ENCODE data around the gene XKR3. TPM values are rescaled to one million over a fixed set of nuclear protein-coding genes. Genes with fewer than 3 reads are reported as not detected.

The XKR3 gene
- total and polyA plus RNA-seq, 12 donors = 0.16 TPM; not detected in 11

DNA sequence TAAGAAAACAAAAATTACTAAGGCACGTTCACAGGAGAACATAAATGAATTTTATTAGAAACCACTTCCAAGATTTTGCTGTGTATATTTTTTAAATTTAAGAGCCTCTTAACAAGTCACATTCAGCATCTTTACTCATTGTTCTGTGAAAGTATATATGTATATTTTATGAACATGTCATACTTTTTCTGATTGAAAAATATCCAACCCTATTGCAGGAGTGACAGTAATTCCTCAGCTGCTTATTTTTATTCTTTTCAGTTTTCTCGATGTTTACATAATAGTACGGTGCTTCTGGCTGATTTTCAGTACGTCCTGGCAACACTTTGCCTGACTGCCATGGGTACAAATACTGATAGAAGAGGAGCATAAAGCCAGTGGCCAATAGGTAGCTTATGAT lies 41.8 kb downstream of the XKR3 start:
- Histone ChIP-seq H3K9me3 (replicated peaks in 1 of 3) (no peaks in the 10 kb centered on the region), H3K4me1 (replicated peaks in 1 of 2) (no peaks in the 10 kb centered on the region), H3K27me3 (no peaks in the 10 kb centered on the region), H3K4me3 (no peak overlapping the region), H3K27ac (no peak overlapping the region), H3K36me3 (replicated peaks in 1 of 2) (no peaks in the 10 kb centered on the region)
- TF ChIP-seq, protein P1, sequence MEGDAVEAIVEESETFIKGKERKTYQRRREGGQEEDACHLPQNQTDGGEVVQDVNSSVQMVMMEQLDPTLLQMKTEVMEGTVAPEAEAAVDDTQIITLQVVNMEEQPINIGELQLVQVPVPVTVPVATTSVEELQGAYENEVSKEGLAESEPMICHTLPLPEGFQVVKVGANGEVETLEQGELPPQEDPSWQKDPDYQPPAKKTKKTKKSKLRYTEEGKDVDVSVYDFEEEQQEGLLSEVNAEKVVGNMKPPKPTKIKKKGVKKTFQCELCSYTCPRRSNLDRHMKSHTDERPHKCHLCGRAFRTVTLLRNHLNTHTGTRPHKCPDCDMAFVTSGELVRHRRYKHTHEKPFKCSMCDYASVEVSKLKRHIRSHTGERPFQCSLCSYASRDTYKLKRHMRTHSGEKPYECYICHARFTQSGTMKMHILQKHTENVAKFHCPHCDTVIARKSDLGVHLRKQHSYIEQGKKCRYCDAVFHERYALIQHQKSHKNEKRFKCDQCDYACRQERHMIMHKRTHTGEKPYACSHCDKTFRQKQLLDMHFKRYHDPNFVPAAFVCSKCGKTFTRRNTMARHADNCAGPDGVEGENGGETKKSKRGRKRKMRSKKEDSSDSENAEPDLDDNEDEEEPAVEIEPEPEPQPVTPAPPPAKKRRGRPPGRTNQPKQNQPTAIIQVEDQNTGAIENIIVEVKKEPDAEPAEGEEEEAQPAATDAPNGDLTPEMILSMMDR (IDR thresholded peaks at IDR 0.05) = no peak
- no peak for TF ChIP-seq POLR2A (IDR thresholded peaks at IDR 0.05)
- no peak for DNase-seq
- intact Hi-C loops (cut with DNase I) = no loop called here
- WGBS, 4 donors = 64 to 80% (median 70%) methylated on average over 4 of the region's 4 CpGs

DNA sequence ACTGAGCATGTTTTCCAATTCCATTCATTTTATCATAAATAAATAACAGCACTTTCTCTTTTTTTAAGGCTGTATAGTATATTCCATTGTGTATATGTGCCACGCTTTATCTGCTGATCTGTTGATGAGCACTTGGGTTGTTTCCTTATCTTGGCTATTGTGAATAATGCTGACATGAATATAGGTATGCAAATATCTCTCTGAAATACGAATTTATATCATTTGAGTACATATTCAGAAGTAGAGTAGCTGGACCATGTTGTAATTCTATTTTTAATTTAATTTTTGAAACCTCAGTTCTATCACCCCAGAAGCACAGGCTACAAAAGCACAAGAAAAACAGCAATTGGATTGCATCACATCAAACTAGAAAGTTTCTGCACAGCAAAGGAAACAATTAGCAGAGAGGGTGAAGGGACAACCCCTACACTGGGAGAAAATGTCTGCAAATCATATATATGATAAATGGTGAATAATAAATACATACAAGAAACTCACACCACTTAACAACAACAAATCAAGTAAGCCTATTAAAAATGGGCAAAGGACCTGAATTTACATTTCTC lies 43.4 kb downstream of the XKR3 start:
- H3K9me3 ChIP-seq (replicated peaks in 1 of 3) = no peaks in the 10 kb centered on the region
- H3K36me3 ChIP-seq (replicated peaks in 1 of 2) = no peaks in the 10 kb centered on the region
- DNase-seq = no peak
- H3K4me3 ChIP-seq = no peak overlapping the region
- intact Hi-C loops (cut with DNase I) = no loop called here
- H3K27me3 ChIP-seq = no peaks in the 10 kb centered on the region
- TF ChIP-seq, protein P1 (IDR thresholded peaks at IDR 0.05) = no peak
- no peak for TF ChIP-seq POLR2A (IDR thresholded peaks at IDR 0.05)
- H3K27ac ChIP-seq = no peak overlapping the region
- 36 to 53% (median 48%) methylated on average over 2 of the region's 2 CpGs for whole genome bisulfite sequencing, 4 donors
- H3K4me1 ChIP-seq (replicated peaks in 1 of 2) = no peaks in the 10 kb centered on the region

GRCh38 chr22:16781074-16781763 lies 44.0 kb downstream of the XKR3 start:
- H3K4me1 ChIP-seq (replicated peaks in 1 of 2) = no peaks in the 10 kb centered on the region
- TF ChIP-seq POLR2A (IDR thresholded peaks at IDR 0.05) = no peak
- H3K9me3 ChIP-seq (replicated peaks in 1 of 3) = no peaks in the 10 kb centered on the region
- H3K27me3 ChIP-seq = no peaks in the 10 kb centered on the region
- WGBS, 4 donors = 62 to 70% (median 68%) methylated on average over 11 of the region's 11 CpGs
- H3K36me3 ChIP-seq (replicated peaks in 1 of 2) = no peaks in the 10 kb centered on the region
- intact Hi-C loops (cut with DNase I) = no loop called here
- no peak overlapping the region for H3K4me3 ChIP-seq
- DNase-seq = no peak
- H3K27ac ChIP-seq = no peak overlapping the region

GRCh38 chr22:16777284-16777924 lies 47.8 kb downstream of the XKR3 start:
- WGBS, 4 donors = 42 to 56% (median 55%) methylated on average over 2 of the region's 2 CpGs

More at GRCh38 chr22:16777284-16777924, 47.8 kb downstream of the XKR3 start:
- H3K4me3 ChIP-seq = no peak overlapping the region
- H3K4me1 ChIP-seq (replicated peaks in 1 of 2) = no peaks in the 10 kb centered on the region
- DNase-seq = no peak
- no peaks in the 10 kb centered on the region for H3K27me3 ChIP-seq
- no peak overlapping the region for H3K27ac ChIP-seq
- H3K36me3 ChIP-seq (replicated peaks in 1 of 2) = no peaks in the 10 kb centered on the region
- intact Hi-C loops (cut with DNase I) = no loop called here
- TF ChIP-seq, protein P1 (IDR thresholded peaks at IDR 0.05) = no peak
- TF ChIP-seq POLR2A (IDR thresholded peaks at IDR 0.05) = no peak
- peaks cover 0 to 6% (median 0%) of the 10 kb centered on the region in 3 donors for H3K9me3 ChIP-seq (replicated peaks in 1 of 3)
